ENCODE measurements around the gene GOLGA6L10. TPM values are rescaled to one million over a fixed set of nuclear protein-coding genes. Genes with fewer than 3 reads are reported as not detected.

The GOLGA6L10 gene
- total and polyA plus RNA-seq, 2 experiments from 2014 or later, result 0.07 to 0.23 TPM

- Histone ChIP-seq H3K4me3 (no peak overlapping the region), H3K9me2 (ENCODE audit: insufficient read depth) (no peaks in the 10 kb centered on the region), H3K36me3 (ENCODE audit: insufficient read depth) (no peaks in the 10 kb centered on the region), H2AFZ (peak overlapping the region; percentile 43; the same call in 1 of the 2 replicates), H3K4me2 (no peak overlapping the region), H3K27ac (ENCODE audit: low read depth) (no peak overlapping the region), H3F3A (replicated peaks; ENCODE audit: low read depth) (no peaks in the 10 kb centered on the region), H3K4me1 (ENCODE audit: insufficient read depth) (no peaks in the 10 kb centered on the region), H3K79me2 (replicated peaks; ENCODE audit: insufficient read depth) (no peaks in the 10 kb centered on the region), H3K27me3 (ENCODE audit: insufficient read depth) (no peaks in the 10 kb centered on the region), H4K20me1 (replicated peaks; ENCODE audit: insufficient read depth) (no peaks in the 10 kb centered on the region)
- Mint-ChIP-seq H3K4me1 (peaks cover 11% of the 10 kb centered on the region; the same call in 2 of the 3 replicates), H3K4me3 (no peak overlapping the region), H3K9me3 (no peaks in the 10 kb centered on the region), H3K27ac (no peak overlapping the region), H3K27me3 (ENCODE audit: insufficient read depth, low read depth, poor library complexity) (peaks cover 14% of the 10 kb centered on the region), H3K36me3 (ENCODE audit: low read depth) (no peaks in the 10 kb centered on the region)
- ATAC-seq, result peak; percentile 50
- TF ChIP-seq STAT1 (IDR thresholded peaks at IDR 0.05; ENCODE audit: unreplicated experiment) (no peak), JUNB (IDR thresholded peaks at IDR 0.05; ENCODE audit: unreplicated experiment) (no peak), ZNF462 (CRISPR knock-in tag; IDR thresholded peaks at IDR 0.05) (no peak), ETS1 (IDR thresholded peaks at IDR 0.05) (no peak), POLR2AphosphoS5 (IDR thresholded peaks at IDR 0.05; ENCODE audit: low read depth) (no peak), CREB1 (CRISPR knock-in tag; IDR thresholded peaks at IDR 0.05; ENCODE audit: low read depth) (no peak), EZH2 (IDR thresholded peaks at IDR 0.05; ENCODE audit: low read depth, unreplicated experiment) (no peak), NANOG (IDR thresholded peaks at IDR 0.05; ENCODE audit: borderline replicate concordance) (no peak), ZNF114 (CRISPR knock-in tag; IDR thresholded peaks at IDR 0.05) (no peak), REST (IDR thresholded peaks at IDR 0.05; ENCODE audit: unreplicated experiment) (no peak), CTCF (conservative IDR thresholded peaks at IDR 0.05; ENCODE audit: low read depth in 2 of 2) (no peak), ZNF331 (CRISPR knock-in tag; IDR thresholded peaks at IDR 0.05; ENCODE audit: low read depth) (no peak), EZH2phosphoT487 (IDR thresholded peaks at IDR 0.05; ENCODE audit: unreplicated experiment) (no peak)
- peak; percentile 11 for DNase-seq (ENCODE audit: low spot score)
Observed at GRCh38 chr15:82298520-82298919, 50.8 kb downstream of the GOLGA6L10 start.

Measured in GM23338 (cell line).